C4-2B (cell line): ENCODE results near the gene CST4.
"Not testable (repeated sequence)": the region's sequence is repeated elsewhere in the genome, so short reads cannot be mapped to it uniquely, and the experiment has no call there.

Experiments used
- H3K27ac ChIP-seq: fragments of 450-650 bp; 2 replicates; pipeline ENCODE4 v1.5.1; 2017
- CTCF ChIP-seq: fragments of 450-650 bp; conservative IDR thresholded peaks from 2 replicates; pipeline ENCODE4 v1.5.1; 2017; ENCODE audit warnings: mild to moderate bottlenecking
- ZFX ChIP-seq: fragments of 450-650 bp; IDR thresholded peaks from 2 replicates; pipeline ENCODE4 v1.6.1; 2017

The CST4 gene

GRCh38 chr20:23669866-23670265, 19.0 kb downstream of the CST4 start:
- no peak overlapping the region for H3K27ac ChIP-seq
- TF ChIP-seq ZFX (no peak), CTCF (no peak)

GRCh38 chr20:23669327-23669726, 19.5 kb downstream of the CST4 start:
- no peak overlapping the region for H3K27ac ChIP-seq
- TF ChIP-seq ZFX (no peak), CTCF (no peak)

- TF ChIP-seq CTCF (peak; percentile 85), ZFX (no peak)
- no peak overlapping the region for H3K27ac ChIP-seq
Measured at GRCh38 chr20:23668477-23668951, 20.3 kb downstream of the CST4 start.

GRCh38 chr20:23667666-23668065, 21.2 kb downstream of the CST4 start:
- H3K27ac ChIP-seq = no peak overlapping the region
- TF ChIP-seq CTCF (no peak), ZFX (no peak)

- no peak for TF ChIP-seq CTCF
- no peak for TF ChIP-seq ZFX
- no peak overlapping the region for H3K27ac ChIP-seq
Measured at GRCh38 chr20:23666698-23667097, 22.1 kb downstream of the CST4 start.

- TF ChIP-seq CTCF (no peak), ZFX (no peak)
- no peak overlapping the region for H3K27ac ChIP-seq
Measured at GRCh38 chr20:23666189-23666588, 22.6 kb downstream of the CST4 start.

- TF ChIP-seq CTCF (no peak), ZFX (no peak)
Measured at GRCh38 chr20:23664954-23665353, 23.9 kb downstream of the CST4 start.

GRCh38 chr20:23664046-23664445, 24.8 kb downstream of the CST4 start:
- not testable (repeated sequence) for H3K27ac ChIP-seq

More at GRCh38 chr20:23664954-23665353, 23.9 kb downstream of the CST4 start:
- H3K27ac ChIP-seq = no peak overlapping the region
